Epithelial cell of esophagus (primary cell): ENCODE results near the gene SLC7A1.

Experiments used
- DNase-seq: peaks from one replicate; pipeline ENCODE4 v3.0.0; 2010; ENCODE audit warnings: low read depth
- H3K4me3 ChIP-seq: 2 replicates; pipeline ENCODE4 v1.5.1; 2011; ENCODE audit warnings: mild to moderate bottlenecking, low read length, control low read depth
- CTCF ChIP-seq: IDR thresholded peaks from 2 replicates; pipeline ENCODE4 v1.5.1; 2011; ENCODE audit warnings: low read depth, mild to moderate bottlenecking, low read length, control low read depth, inconsistent platforms; ENCODE audit not compliant: insufficient read depth; ENCODE audit errors: missing control alignments

Gene SLC7A1

GRCh38 chr13:29546662-29547061 lies 48.8 kb downstream of the SLC7A1 start:
- DNase-seq: no peak
- no peak overlapping the region for H3K4me3 ChIP-seq
- TF ChIP-seq CTCF: no peak

- no peak for DNase-seq
- no peak for TF ChIP-seq CTCF
- H3K4me3 ChIP-seq: no peak overlapping the region
These were observed 49.5 kb downstream of the SLC7A1 start for GRCh38 chr13:29545988-29546387.

- no peak for TF ChIP-seq CTCF
- H3K4me3 ChIP-seq: no peak overlapping the region
- peak; percentile 38 for DNase-seq
These were observed 52.0 kb downstream of the SLC7A1 start for GRCh38 chr13:29543230-29544215.

GRCh38 chr13:29542381-29542780 lies 53.1 kb downstream of the SLC7A1 start:
- H3K4me3 ChIP-seq: no peak overlapping the region
- no peak for DNase-seq
- no peak for TF ChIP-seq CTCF

- TF ChIP-seq CTCF: no peak
- H3K4me3 ChIP-seq: no peak overlapping the region
- DNase-seq: no peak
These were observed 54.1 kb downstream of the SLC7A1 start for GRCh38 chr13:29541400-29541799.

- no peak for DNase-seq
- H3K4me3 ChIP-seq: no peak overlapping the region
- TF ChIP-seq CTCF: no peak
These were observed 54.7 kb downstream of the SLC7A1 start for GRCh38 chr13:29540799-29541198.
